GM23248 (cell line): Measurements from ENCODE around the gene PIK3C2B.

ENCODE experiments used
- EZH2 ChIP-seq: fragments of 200-600 bp; sonication (generic); IDR thresholded peaks from 2 replicates; pipeline ENCODE4 v1.6.1; 2018; ENCODE audit warnings: antibody characterized with exemption, mild to moderate bottlenecking; ENCODE audit not compliant: insufficient read depth, poor library complexity, severe bottlenecking
- EZH2phosphoT487 ChIP-seq: fragments of 200-600 bp; sonication (generic); IDR thresholded peaks from 2 replicates; pipeline ENCODE4 v1.6.1; 2018; ENCODE audit warnings: antibody characterized with exemption, moderate library complexity, mild to moderate bottlenecking, low read depth; ENCODE audit not compliant: insufficient read depth

DNA sequence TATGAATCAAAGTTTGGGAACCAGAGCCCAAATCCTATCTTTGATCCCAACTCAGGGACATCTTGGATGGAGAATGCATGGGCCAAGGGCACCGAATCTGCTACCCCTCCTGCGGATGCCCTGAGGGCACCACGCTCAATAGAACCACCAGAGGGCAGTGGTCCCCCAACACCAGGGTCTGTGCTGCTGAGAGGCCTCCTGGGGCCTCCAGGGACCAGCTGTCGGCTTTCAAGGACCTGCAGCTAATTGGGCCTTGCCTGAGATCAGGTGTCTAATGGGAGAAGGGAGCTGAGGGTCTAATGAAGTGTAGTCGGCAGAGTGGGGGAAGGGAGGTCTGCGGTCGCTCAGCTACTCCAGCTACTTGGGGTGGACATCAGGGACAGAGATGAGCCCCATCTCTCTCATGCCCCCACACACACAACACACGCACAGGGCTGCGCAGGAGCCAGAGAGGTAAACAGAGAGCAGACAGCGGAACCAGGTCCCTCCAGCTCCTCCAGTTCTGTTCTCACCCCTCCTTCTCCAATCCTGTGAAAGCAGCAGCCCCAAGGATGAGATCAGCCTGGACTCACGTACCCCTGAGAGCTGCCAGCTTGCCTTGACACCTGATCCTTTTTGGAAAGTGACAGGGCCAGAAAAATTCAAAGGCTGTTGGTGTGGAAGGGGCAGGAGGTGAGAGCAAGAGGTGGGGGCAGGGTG, 48.0 kb downstream of the PIK3C2B start:
- TF ChIP-seq EZH2phosphoT487 (no peak), EZH2 (no peak)
